Endothelial cell of umbilical vein (primary cell): ENCODE data around the gene MEF2A. TPM values are rescaled to one million over a fixed set of nuclear protein-coding genes. Genes with fewer than 3 reads are reported as not detected.

Experiments
- BruUV-seq: library from RNA; stranded (reverse); fragments of 400-500 nt; replicated peaks from 2 replicates; lab custom pipeline; 2021; lab: Mats Ljungman, UMichigan
- CTCF ChIA-PET: fragments of 300-600, 350-600 bp; sonication (Branson Sonifier 250); formaldehyde crosslinking; loops from one replicate; lab custom pipeline; 2021; ENCODE audit warnings: antibody characterized with exemption, inconsistent platforms; lab: Charles Lee
- POLR2A ChIA-PET: fragments of 300-600, 350-600 bp; sonication (Branson Sonifier 250); formaldehyde crosslinking; loops from one replicate; lab custom pipeline; 2021; ENCODE audit warnings: antibody characterized with exemption, inconsistent platforms; lab: Charles Lee
- DNase-seq: peaks from one replicate; pipeline ENCODE4 v3.0.0-alpha.2; 2011; ENCODE audit warnings: low read depth, low spot score
- FAIRE-seq: peaks from 2 replicates; lab custom pipeline; 2011; peaks lifted over from hg19 to GRCh38; lab: Jason Lieb, UNC
- H2AFZ ChIP-seq: 2 replicates; pipeline ENCODE4 v1.6.0; 2012; ENCODE audit warnings: low read depth, low read length, control low read depth, inconsistent platforms
- H3K27ac ChIP-seq: 2 replicates; pipeline ENCODE4 v1.5.1; 2011; ENCODE audit warnings: low read depth, mild to moderate bottlenecking, control low read depth, low read length, moderate library complexity; ENCODE audit not compliant: insufficient read depth
- H3K27me3 ChIP-seq, 2 experiments: 2 replicates each; pipeline versions ENCODE4 v1.6.0 to v1.6.1; 2011; ENCODE audit warnings: low read length in 2 of 2, mixed read lengths in 1 of 2; ENCODE audit not compliant: control insufficient read depth in 2 of 2, insufficient read depth in 2 of 2
- H3K36me3 ChIP-seq, 2 experiments: 2 replicates in 1 of 2; 3 replicates in 1 of 2; pipeline ENCODE4 v1.5.1; 2011; ENCODE audit warnings: low read length in 2 of 2, mild to moderate bottlenecking in 1 of 2, moderate library complexity in 1 of 2; ENCODE audit not compliant: control insufficient read depth in 2 of 2, insufficient read depth in 2 of 2; ENCODE audit errors: extremely low read depth in 1 of 2
- H3K4me1 ChIP-seq: 3 replicates; pipeline ENCODE4 v1.5.1; 2011; ENCODE audit warnings: mild to moderate bottlenecking, low read length; ENCODE audit not compliant: control insufficient read depth, insufficient read depth; ENCODE audit errors: extremely low read depth
- H3K4me2 ChIP-seq: 2 replicates; pipeline ENCODE4 v1.6.1; 2011; ENCODE audit warnings: low read length, control low read depth, mixed read lengths; ENCODE audit not compliant: insufficient read depth
- H3K4me3 ChIP-seq, 3 experiments: fragments of 200-600 bp in 1 of 3; sonication (generic), shearing (Covaris generic) in 1 of 3; replicated peaks in 1 of 3; 2 replicates each; pipeline ENCODE4 v1.5.1; 2011 to 2016; ENCODE audit warnings: control low read depth in 3 of 3, low read length in 3 of 3, mild to moderate bottlenecking in 2 of 3, inconsistent platforms in 1 of 3, low read depth in 1 of 3, moderate library complexity in 1 of 3; ENCODE audit not compliant: insufficient read depth in 1 of 3
- H3K79me2 ChIP-seq: 2 replicates; pipeline ENCODE4 v1.6.0; 2012; ENCODE audit warnings: low read length, inconsistent platforms; ENCODE audit not compliant: control insufficient read depth, insufficient read depth
- H3K9ac ChIP-seq: replicated peaks from 2 replicates; pipeline ENCODE3; 2011; ENCODE audit warnings: low read length, control low read depth; ENCODE audit not compliant: insufficient read depth; ENCODE audit errors: extremely low read depth
- H3K9me1 ChIP-seq: replicated peaks from 3 replicates; pipeline ENCODE4 v1.6.0; 2011; ENCODE audit warnings: mild to moderate bottlenecking, low read length; ENCODE audit not compliant: control insufficient read depth, insufficient read depth; ENCODE audit errors: extremely low read depth
- H3K9me3 ChIP-seq: replicated peaks from 2 replicates; pipeline ENCODE4 v1.5.1; 2012; ENCODE audit warnings: low read length, inconsistent platforms; ENCODE audit not compliant: control insufficient read depth, insufficient read depth
- H4K20me1 ChIP-seq: replicated peaks from 2 replicates; pipeline ENCODE3; 2011; ENCODE audit warnings: mild to moderate bottlenecking, low read length; ENCODE audit not compliant: control insufficient read depth, insufficient read depth; ENCODE audit errors: extremely low read depth
- EZH2 ChIP-seq: IDR thresholded peaks from 2 replicates; pipeline ENCODE4 v1.6.1; 2012; ENCODE audit warnings: borderline replicate concordance, low read depth, mild to moderate bottlenecking, moderate library complexity, low read length, inconsistent platforms; ENCODE audit not compliant: severe bottlenecking
- FOS ChIP-seq: IDR thresholded peaks from 2 replicates; pipeline ENCODE4 v1.6.1; 2011; ENCODE audit warnings: mild to moderate bottlenecking, low read length, moderate library complexity, borderline replicate concordance; ENCODE audit not compliant: insufficient read depth
- GATA2 ChIP-seq: IDR thresholded peaks from 2 replicates; pipeline ENCODE4 v1.7.0; 2011; ENCODE audit warnings: low read depth, mild to moderate bottlenecking, moderate library complexity, mixed read lengths, low read length; ENCODE audit not compliant: insufficient read length, insufficient read depth
- JUN ChIP-seq: IDR thresholded peaks from 2 replicates; pipeline ENCODE4 v1.6.1; 2011; ENCODE audit warnings: borderline replicate concordance, low read depth; ENCODE audit not compliant: insufficient read length, insufficient read depth
- MYC ChIP-seq: IDR thresholded peaks from one replicate; pipeline ENCODE4 v1.6.1; 2011; ENCODE audit warnings: mild to moderate bottlenecking, low read depth, low read length
- POLR2A ChIP-seq: IDR thresholded peaks from 2 replicates; pipeline ENCODE4 v1.6.1; 2012; ENCODE audit warnings: low read depth, mild to moderate bottlenecking, control low read depth, low read length
- POLR2AphosphoS5 ChIP-seq: IDR thresholded peaks from 2 replicates; pipeline ENCODE4 v1.6.1; 2012; ENCODE audit warnings: low read depth, mild to moderate bottlenecking, control low read depth, low read length, moderate library complexity; ENCODE audit not compliant: insufficient read depth
- dilution Hi-C: fragments of 300-500 bp; cut with MboI; formaldehyde crosslinking; loops from one replicate; pipeline ENCODE4 v1.15.0; 2019; ENCODE audit warnings: low sequenced_read_pairs; ENCODE audit not compliant: extremely low pct_ligation_motif_present
- intact Hi-C: fragments of 100-400 bp; cut with micrococcal nuclease; formaldehyde crosslinking; loops from one replicate; pipeline ENCODE4 v1.10.0; 2022
- polyA plus RNA-seq, 4 experiments: library from polyadenylated mRNA; depleted of rRNA in 3 of 4; stranded (reverse) in 3 of 4; unstranded in 1 of 4; fragments of >200 nt; gene quantifications; 2 replicates each; pipeline versions ENCODE4 v1.2.1 to v1.2.3, GENCODE V29; 2011 to 2012; ENCODE audit warnings: missing spikeins in 1 of 4
- total RNA-seq: library from RNA; stranded (reverse); gene quantifications from 2 replicates; pipeline ENCODE4 v1.2.3, GENCODE V29; 2021
- TF ChIP-seq, protein P1 (sequence below): IDR thresholded peaks from 2 replicates; pipeline ENCODE4 v1.6.1; 2011; ENCODE audit not compliant: insufficient read depth, insufficient read length
- TF ChIP-seq, protein P2 (sequence below), 2 donors: IDR thresholded peaks; 1 replicate in 1 of 2; 2 replicates in 1 of 2; pipeline ENCODE4 v1.5.1; 2011; ENCODE audit warnings: low read length in 2 of 2, mild to moderate bottlenecking in 2 of 2, moderate library complexity in 2 of 2, control low read depth in 1 of 2, inconsistent platforms in 1 of 2, low read depth in 1 of 2; ENCODE audit not compliant: insufficient read depth in 1 of 2; ENCODE audit errors: extremely low read depth in 1 of 2

Gene MEF2A
- total and polyA plus RNA-seq, 2 donors (not counting 3 experiments of a cell fraction or from before 2014, with no cell fraction given) = 38.0 to 45.3 TPM

DNA sequence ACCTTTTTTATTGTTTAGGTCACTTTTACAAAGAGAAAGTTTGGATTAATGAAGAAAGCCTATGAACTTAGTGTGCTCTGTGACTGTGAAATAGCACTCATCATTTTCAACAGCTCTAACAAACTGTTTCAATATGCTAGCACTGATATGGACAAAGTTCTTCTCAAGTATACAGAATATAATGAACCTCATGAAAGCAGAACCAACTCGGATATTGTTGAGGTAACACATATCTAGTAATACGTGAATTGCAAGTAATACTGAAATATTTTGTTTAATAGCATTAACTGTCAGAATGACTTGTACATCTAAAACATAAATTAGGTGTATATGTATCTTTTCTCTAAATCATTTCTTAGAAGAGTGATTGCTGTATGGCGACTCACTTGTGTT is 79.8 kb downstream of the MEF2A start:
- intact Hi-C loops (no loop called here), dilution Hi-C loops (no loop called here)
- DNase-seq = no peak
- Histone ChIP-seq H3K9me1 (no peaks in the 10 kb centered on the region), H3K27me3 (no peaks in the 10 kb centered on the region), H3K9me3 (no peaks in the 10 kb centered on the region), H3K4me1 (no peaks in the 10 kb centered on the region), H3K4me2 (no peak overlapping the region), H2AFZ (no peak overlapping the region), H3K4me3 (no peak overlapping the region), H3K9ac (no peak overlapping the region), H3K36me3 (peaks cover 0 to 3% of the 10 kb centered on the region in 2 experiments), H3K79me2 (peaks cover 2% of the 10 kb centered on the region), H3K27ac (no peak overlapping the region), H4K20me1 (no peaks in the 10 kb centered on the region)
- BruUV-seq = no TSS peak
- no peak for FAIRE-seq
- TF ChIP-seq POLR2AphosphoS5 (no peak), GATA2 (no peak), POLR2A (no peak), JUN (no peak), FOS (no peak), EZH2 (no peak), MYC (no peak)
- TF ChIP-seq, protein P1, sequence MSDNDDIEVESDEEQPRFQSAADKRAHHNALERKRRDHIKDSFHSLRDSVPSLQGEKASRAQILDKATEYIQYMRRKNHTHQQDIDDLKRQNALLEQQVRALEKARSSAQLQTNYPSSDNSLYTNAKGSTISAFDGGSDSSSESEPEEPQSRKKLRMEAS = no peak
- TF ChIP-seq, protein P2, sequence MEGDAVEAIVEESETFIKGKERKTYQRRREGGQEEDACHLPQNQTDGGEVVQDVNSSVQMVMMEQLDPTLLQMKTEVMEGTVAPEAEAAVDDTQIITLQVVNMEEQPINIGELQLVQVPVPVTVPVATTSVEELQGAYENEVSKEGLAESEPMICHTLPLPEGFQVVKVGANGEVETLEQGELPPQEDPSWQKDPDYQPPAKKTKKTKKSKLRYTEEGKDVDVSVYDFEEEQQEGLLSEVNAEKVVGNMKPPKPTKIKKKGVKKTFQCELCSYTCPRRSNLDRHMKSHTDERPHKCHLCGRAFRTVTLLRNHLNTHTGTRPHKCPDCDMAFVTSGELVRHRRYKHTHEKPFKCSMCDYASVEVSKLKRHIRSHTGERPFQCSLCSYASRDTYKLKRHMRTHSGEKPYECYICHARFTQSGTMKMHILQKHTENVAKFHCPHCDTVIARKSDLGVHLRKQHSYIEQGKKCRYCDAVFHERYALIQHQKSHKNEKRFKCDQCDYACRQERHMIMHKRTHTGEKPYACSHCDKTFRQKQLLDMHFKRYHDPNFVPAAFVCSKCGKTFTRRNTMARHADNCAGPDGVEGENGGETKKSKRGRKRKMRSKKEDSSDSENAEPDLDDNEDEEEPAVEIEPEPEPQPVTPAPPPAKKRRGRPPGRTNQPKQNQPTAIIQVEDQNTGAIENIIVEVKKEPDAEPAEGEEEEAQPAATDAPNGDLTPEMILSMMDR (IDR thresholded peaks at IDR 0.05; ENCODE audit: extremely low read depth in 1 of 2, insufficient read depth in 1 of 2, low read depth in 1 of 2, low read length in 2 of 2) = no peak
- POLR2A ChIA-PET = no interaction called here
- CTCF ChIA-PET = no interaction called here
